ENCODE data around the gene ARHGEF28.

ARHGEF28 gene

GRCh38 chr5:73637565-73637964 is 11.6 kb downstream of the ARHGEF28 start:
- Histone ChIP-seq H2AFZ (ENCODE audit: low read length) (no peak overlapping the region), H3K4me2 (ENCODE audit: low read depth, low read length) (no peak overlapping the region), H3K9ac (ENCODE audit: low read length) (no peak overlapping the region), H3K36me3 (replicated peaks; ENCODE audit: insufficient read depth, low read length) (no peaks in the 10 kb centered on the region), H3K4me1 (ENCODE audit: low read length) (no peaks in the 10 kb centered on the region), H4K20me1 (ENCODE audit: insufficient read depth, low read length) (no peaks in the 10 kb centered on the region), H3K4me3 (ENCODE audit: low read length) (no peak overlapping the region), H3K9me3 (replicated peaks; ENCODE audit: insufficient read depth, low read length) (no peaks in the 10 kb centered on the region), H3K9me2 (replicated peaks; ENCODE audit: insufficient read depth, low read length) (0 out of 2 replicates have a peak, but pooled peaks cover 2% of the 10 kb centered on the region), H3K79me2 (ENCODE audit: low read length) (no peaks in the 10 kb centered on the region), H3F3A (ENCODE audit: insufficient read depth, low read length) (no peaks in the 10 kb centered on the region), H3K27me3 (replicated peaks; ENCODE audit: insufficient read depth, low read length) (no peaks in the 10 kb centered on the region), H3K27ac (ENCODE audit: low read length) (no peak overlapping the region)
- TF ChIP-seq CTCF (IDR thresholded peaks at IDR 0.05; ENCODE audit: low read length) (no peak), EZH2phosphoT487 (IDR thresholded peaks at IDR 0.05; ENCODE audit: low read length) (no peak), EZH2 (optimal IDR thresholded peaks at IDR 0.05; ENCODE audit: low read depth, low read length) (no peak)
- no peak for DNase-seq

DNA sequence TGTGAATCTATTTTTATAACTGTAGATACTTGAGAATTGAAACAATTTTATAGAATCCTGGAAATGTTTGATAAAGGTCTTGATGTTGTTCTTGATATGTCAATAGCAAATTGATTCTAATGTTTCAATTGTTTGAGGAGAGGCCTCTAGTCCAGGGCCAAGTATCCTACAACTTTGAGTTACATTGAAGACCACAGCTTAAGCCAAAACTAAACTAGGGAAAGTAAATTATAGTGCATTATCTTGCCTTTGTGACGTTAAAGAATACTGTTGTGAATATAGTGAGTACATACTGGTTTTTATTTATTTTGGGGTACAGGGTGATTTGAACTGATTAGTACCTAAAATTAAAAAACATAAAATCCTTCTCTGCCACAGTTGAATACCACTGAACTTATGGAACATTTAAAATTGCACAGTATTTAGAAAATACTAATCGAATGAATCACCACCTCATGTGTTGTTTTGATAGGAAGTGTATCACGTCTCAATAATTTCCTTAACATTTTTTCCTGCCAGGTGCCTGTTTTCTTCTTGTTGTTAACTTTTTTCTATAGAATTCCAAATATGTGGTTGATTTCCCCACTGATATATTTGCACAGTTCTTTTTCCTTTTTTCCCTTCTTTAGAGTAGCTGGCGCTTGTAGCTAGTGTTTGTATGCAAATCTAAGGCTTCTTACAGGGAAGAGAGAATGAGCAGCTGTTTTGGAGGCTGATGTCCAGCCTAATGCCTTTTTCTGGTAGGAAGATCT is 12.5 kb downstream of the ARHGEF28 start:
- Histone ChIP-seq H3K27me3 (replicated peaks; ENCODE audit: insufficient read depth, low read length) (no peaks in the 10 kb centered on the region), H3K4me1 (ENCODE audit: low read length) (no peaks in the 10 kb centered on the region), H3K27ac (ENCODE audit: low read length) (no peak overlapping the region), H3F3A (ENCODE audit: insufficient read depth, low read length) (no peaks in the 10 kb centered on the region), H4K20me1 (ENCODE audit: insufficient read depth, low read length) (no peaks in the 10 kb centered on the region), H2AFZ (ENCODE audit: low read length) (no peak overlapping the region), H3K79me2 (ENCODE audit: low read length) (no peaks in the 10 kb centered on the region), H3K9me3 (replicated peaks; ENCODE audit: insufficient read depth, low read length) (no peaks in the 10 kb centered on the region), H3K9me2 (replicated peaks; ENCODE audit: insufficient read depth, low read length) (0 out of 2 replicates have a peak, but pooled peaks cover 2% of the 10 kb centered on the region), H3K4me2 (ENCODE audit: low read depth, low read length) (no peak overlapping the region), H3K36me3 (replicated peaks; ENCODE audit: insufficient read depth, low read length) (no peaks in the 10 kb centered on the region), H3K9ac (ENCODE audit: low read length) (no peak overlapping the region), H3K4me3 (ENCODE audit: low read length) (no peak overlapping the region)
- no peak for TF ChIP-seq EZH2 (optimal IDR thresholded peaks at IDR 0.05; ENCODE audit: low read depth, low read length)
- no peak for TF ChIP-seq CTCF (IDR thresholded peaks at IDR 0.05; ENCODE audit: low read length)
- no peak for TF ChIP-seq EZH2phosphoT487 (IDR thresholded peaks at IDR 0.05; ENCODE audit: low read length)
- DNase-seq, result no peak

GRCh38 chr5:73640861-73641320 is 14.9 kb downstream of the ARHGEF28 start:
- Histone ChIP-seq H3K4me1 (ENCODE audit: low read length) (no peaks in the 10 kb centered on the region), H3K9me2 (replicated peaks; ENCODE audit: insufficient read depth, low read length) (0 out of 2 replicates have a peak, but pooled peaks cover 2% of the 10 kb centered on the region), H3K27ac (ENCODE audit: low read length) (no peak overlapping the region)

More at GRCh38 chr5:73640861-73641320, 14.9 kb downstream of the ARHGEF28 start:
- TF ChIP-seq EZH2phosphoT487 (IDR thresholded peaks at IDR 0.05; ENCODE audit: low read length), result no peak
- TF ChIP-seq CTCF (IDR thresholded peaks at IDR 0.05; ENCODE audit: low read length), result no peak
- TF ChIP-seq EZH2 (optimal IDR thresholded peaks at IDR 0.05; ENCODE audit: low read depth, low read length), result no peak
- H3K79me2 ChIP-seq (ENCODE audit: low read length), result no peaks in the 10 kb centered on the region
- no peak overlapping the region for H3K9ac ChIP-seq (ENCODE audit: low read length)
- H3F3A ChIP-seq (ENCODE audit: insufficient read depth, low read length), result no peaks in the 10 kb centered on the region
- H3K36me3 ChIP-seq (replicated peaks; ENCODE audit: insufficient read depth, low read length), result no peaks in the 10 kb centered on the region
- H3K4me3 ChIP-seq (ENCODE audit: low read length), result no peak overlapping the region
- no peak for DNase-seq
- H3K27me3 ChIP-seq (replicated peaks; ENCODE audit: insufficient read depth, low read length), result no peaks in the 10 kb centered on the region
- no peaks in the 10 kb centered on the region for H4K20me1 ChIP-seq (ENCODE audit: insufficient read depth, low read length)
- no peaks in the 10 kb centered on the region for H3K9me3 ChIP-seq (replicated peaks; ENCODE audit: insufficient read depth, low read length)
- H2AFZ ChIP-seq (ENCODE audit: low read length), result no peak overlapping the region
- H3K4me2 ChIP-seq (ENCODE audit: low read depth, low read length), result no peak overlapping the region
